GM12878 (cell line): Measurements from ENCODE around the gene AURKA. TPM values are rescaled to one million over a fixed set of nuclear protein-coding genes. Genes with fewer than 3 reads are reported as not detected.

Experiments used
- ATAC-seq: fragments of 200-7000 bp; cut with Tn5 transposase; 3 replicates; pipeline ENCODE4 v1.9.1; 2020; ENCODE audit warnings: mild to moderate bottlenecking, moderate library complexity
- BruUV-seq: library from RNA; stranded (reverse); fragments of 400-500 nt; replicated peaks from 2 replicates; lab custom pipeline; 2021; lab: Mats Ljungman, UMichigan
- CTCF ChIA-PET: fragments of 300-600 bp; sonication (Branson Sonifier 250); formaldehyde crosslinking; extraction: SDS; loops from one replicate; lab custom pipeline; 2021; ENCODE audit warnings: inconsistent platforms; lab: Yijun Ruan, JAX
- POLR2A ChIA-PET: fragments of 350-600 bp; formaldehyde crosslinking; extraction: SDS; loops from one replicate; lab custom pipeline; 2021; ENCODE audit warnings: inconsistent platforms; lab: Charles Lee
- RAD21 ChIA-PET: fragments of 300-600 bp; sonication (Branson Sonifier 250); formaldehyde crosslinking; loops from one replicate; lab custom pipeline; 2023; ENCODE audit warnings: antibody characterized with exemption; ENCODE audit not compliant: unreplicated experiment; lab: Charles Lee
- SMC1A ChIA-PET: fragments of 300-600 bp; sonication (Branson Sonifier 250); formaldehyde crosslinking; loops from one replicate; lab custom pipeline; 2023; ENCODE audit not compliant: unreplicated experiment, uncharacterized antibody; lab: Charles Lee
- DNase-seq: peaks from one replicate; pipeline ENCODE4 v3.0.0-alpha.2; 2011; ENCODE audit warnings: low read depth, low spot score
- FAIRE-seq: peaks from 3 replicates; lab custom pipeline; 2011; peaks lifted over from hg19 to GRCh38; lab: Jason Lieb, UNC
- H2AFZ ChIP-seq: 2 replicates; pipeline ENCODE4 v1.6.0; 2011; ENCODE audit warnings: low read depth, low read length, control low read depth; ENCODE audit not compliant: control insufficient read depth
- H3K27ac ChIP-seq: 2 replicates; pipeline ENCODE4 v1.5.1; 2011; ENCODE audit warnings: control low read depth; ENCODE audit not compliant: control insufficient read depth, insufficient read depth
- H3K27me3 ChIP-seq, 2 experiments: replicated peaks in 1 of 2; 2 replicates each; pipeline versions ENCODE4 v1.6.0 to v1.6.1; 2011; ENCODE audit warnings: low read length in 1 of 2; ENCODE audit not compliant: control insufficient read depth in 2 of 2, insufficient read depth in 2 of 2
- H3K36me3 ChIP-seq, 2 experiments: 2 replicates each; pipeline ENCODE4 v1.5.1; 2011; ENCODE audit warnings: low read length in 1 of 2; ENCODE audit not compliant: control insufficient read depth in 2 of 2, insufficient read depth in 2 of 2
- H3K4me1 ChIP-seq: 2 replicates; pipeline ENCODE4 v1.6.1; 2011; ENCODE audit warnings: mild to moderate bottlenecking, low read length, moderate library complexity, mixed read lengths; ENCODE audit not compliant: control insufficient read depth, insufficient read depth
- H3K4me2 ChIP-seq: 2 replicates; pipeline ENCODE4 v1.6.0; 2011; ENCODE audit warnings: control low read depth; ENCODE audit not compliant: control insufficient read depth, insufficient read depth
- H3K4me3 ChIP-seq: fragments of 200-600 bp; sonication (generic); 2 replicates; pipeline ENCODE4 v1.5.1; 2016
- H3K79me2 ChIP-seq: 2 replicates; pipeline ENCODE4 v1.6.0; 2011; ENCODE audit warnings: low read length; ENCODE audit not compliant: control insufficient read depth, insufficient read depth
- H3K9ac ChIP-seq: 2 replicates; pipeline ENCODE4 v1.8.0; 2011; ENCODE audit warnings: low read length, control low read depth, mixed read lengths; ENCODE audit not compliant: control insufficient read depth, insufficient read depth
- H3K9me3 ChIP-seq: replicated peaks from 3 replicates; pipeline ENCODE4 v1.5.1; 2011; ENCODE audit warnings: mild to moderate bottlenecking, low read length; ENCODE audit not compliant: control insufficient read depth, insufficient read depth
- H4K20me1 ChIP-seq: 2 replicates; pipeline ENCODE4 v1.6.0; 2011; ENCODE audit not compliant: control insufficient read depth, insufficient read depth
- CEBPB ChIP-seq, 2 experiments: fragments of 150-350 bp in 1 of 2; IDR thresholded peaks; 2 replicates each; pipeline ENCODE4 v1.6.1; 2012 to 2014; ENCODE audit warnings: low read depth in 2 of 2, low read length in 2 of 2, borderline replicate concordance in 1 of 2, inconsistent platforms in 1 of 2
- HCFC1 ChIP-seq: fragments of 150-350 bp; IDR thresholded peaks from 2 replicates; pipeline ENCODE4 v1.6.1; 2014; ENCODE audit warnings: low read length
- HDAC2 ChIP-seq: fragments of 200-600 bp; sonication (generic); IDR thresholded peaks from 2 replicates; pipeline ENCODE4 v1.6.1; 2017
- NBN ChIP-seq: fragments of 450-650 bp; IDR thresholded peaks from 2 replicates; pipeline ENCODE4 v1.6.1; 2016
- NFYA ChIP-seq: IDR thresholded peaks from 2 replicates; pipeline ENCODE4 v1.6.1; 2011; ENCODE audit warnings: low read depth, mild to moderate bottlenecking, low read length, improper control_type of control experiment, borderline replicate concordance
- YY1 ChIP-seq: IDR thresholded peaks from 2 replicates; pipeline ENCODE4 v1.6.1; 2011; ENCODE audit warnings: low read depth, mild to moderate bottlenecking, low read length
- WGBS: methylation state at CpG from one replicate; pipeline ENCODE4 v1.1.6; 2016; ENCODE audit warnings: low lambda C conversion rate; ENCODE audit not compliant: insufficient replicate concordance, insufficient coverage; ENCODE audit errors: missing lambda C conversion rate; 5-methylcytosine and 5-hydroxymethylcytosine counted together
- in situ Hi-C: fragments of 300-500 bp; cut with MboI; formaldehyde crosslinking; loops from 9 replicates; pipeline ENCODE4 v1.14.3; 2018; ENCODE audit warnings: mixed read lengths
- intact Hi-C: fragments of 100-400 bp; cut with micrococcal nuclease; formaldehyde crosslinking; loops from one replicate; pipeline ENCODE4 v1.14.2; 2022; ENCODE audit not compliant: unreplicated experiment
- polyA plus RNA-seq, 11 experiments: library from polyadenylated mRNA; depleted of rRNA in 4 of 11; unstranded in 6 of 11; stranded (reverse) in 5 of 11; fragments of >200 nt; fragmentation: Nextera tagmentation in 4 of 11; fragmentation: Illumina TruSeq in 1 of 11; extraction: Ambion mirVana in 4 of 11; extraction: Trizol in 1 of 11; gene quantifications; 1 replicate in 1 of 11; 2 replicates in 10 of 11; pipeline versions ENCODE4 v1.2.1 to v1.2.3, GENCODE V29; 2011 to 2016; ENCODE audit warnings: inconsistent platforms in 2 of 11, missing spikeins in 2 of 11, low read depth in 1 of 11
- total RNA-seq, 4 experiments: library from RNA; depleted of rRNA in 3 of 4; stranded (reverse); fragments of >200 nt in 3 of 4; fragmentation: Illumina TruSeq in 1 of 4; extraction: Trizol in 1 of 4; gene quantifications; 2 replicates each; pipeline versions ENCODE4 v1.2.1 to v1.2.3, GENCODE V29; 2013 to 2021
- TF ChIP-seq, protein P1 (sequence below): fragments of 450-650 bp; IDR thresholded peaks from 2 replicates; pipeline ENCODE4 v1.6.1; 2018; ENCODE audit warnings: borderline replicate concordance, mild to moderate bottlenecking; ENCODE audit not compliant: partially characterized antibody
- TF ChIP-seq, protein P2 (sequence below): fragments of 150-350 bp; IDR thresholded peaks from 2 replicates; pipeline ENCODE4 v1.6.1; 2014; ENCODE audit warnings: mild to moderate bottlenecking, low read depth, low read length
- TF ChIP-seq, protein P3 (sequence below): fragments of 450-650 bp; formaldehyde crosslinking; IDR thresholded peaks from 2 replicates; pipeline ENCODE4 v1.5.0; 2022; ENCODE audit warnings: mild to moderate bottlenecking, missing genetic modification characterization

AURKA gene
- total and polyA plus RNA-seq, 10 of the 15 experiments (the other 5 are each of a cell fraction or from before 2014, with no cell fraction given) = 57.3 to 122 (median 73.4) TPM

- Histone ChIP-seq H4K20me1 (no peaks in the 10 kb centered on the region), H3K36me3 (no peaks in the 10 kb centered on the region), H3K27ac (no peak overlapping the region), H2AFZ (no peak overlapping the region), H3K4me2 (no peak overlapping the region), H3K4me1 (peaks cover 12% of the 10 kb centered on the region), H3K4me3 (no peak overlapping the region), H3K9ac (no peak overlapping the region), H3K9me3 (no peaks in the 10 kb centered on the region), H3K79me2 (no peaks in the 10 kb centered on the region), H3K27me3 (no peaks in the 10 kb centered on the region)
- POLR2A ChIA-PET = no interaction called here
- FAIRE-seq = no peak
- no peak for TF ChIP-seq YY1
- TF ChIP-seq NFYA = no peak
- TF ChIP-seq CEBPB (IDR thresholded peaks at IDR 0.05; ENCODE audit: borderline replicate concordance in 1 of 2, low read depth in 2 of 2, low read length in 2 of 2) = no peak
- TF ChIP-seq, protein P1, sequence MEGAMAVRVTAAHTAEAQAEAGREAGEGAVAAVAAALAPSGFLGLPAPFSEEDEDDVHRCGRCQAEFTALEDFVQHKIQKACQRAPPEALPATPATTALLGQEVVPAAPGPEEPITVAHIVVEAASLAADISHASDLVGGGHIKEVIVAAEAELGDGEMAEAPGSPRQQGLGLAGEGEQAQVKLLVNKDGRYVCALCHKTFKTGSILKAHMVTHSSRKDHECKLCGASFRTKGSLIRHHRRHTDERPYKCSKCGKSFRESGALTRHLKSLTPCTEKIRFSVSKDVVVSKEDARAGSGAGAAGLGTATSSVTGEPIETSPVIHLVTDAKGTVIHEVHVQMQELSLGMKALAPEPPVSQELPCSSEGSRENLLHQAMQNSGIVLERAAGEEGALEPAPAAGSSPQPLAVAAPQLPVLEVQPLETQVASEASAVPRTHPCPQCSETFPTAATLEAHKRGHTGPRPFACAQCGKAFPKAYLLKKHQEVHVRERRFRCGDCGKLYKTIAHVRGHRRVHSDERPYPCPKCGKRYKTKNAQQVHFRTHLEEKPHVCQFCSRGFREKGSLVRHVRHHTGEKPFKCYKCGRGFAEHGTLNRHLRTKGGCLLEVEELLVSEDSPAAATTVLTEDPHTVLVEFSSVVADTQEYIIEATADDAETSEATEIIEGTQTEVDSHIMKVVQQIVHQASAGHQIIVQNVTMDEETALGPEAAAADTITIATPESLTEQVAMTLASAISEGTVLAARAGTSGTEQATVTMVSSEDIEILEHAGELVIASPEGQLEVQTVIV = no peak
- TF ChIP-seq HDAC2 = no peak
- TF ChIP-seq, protein P2, sequence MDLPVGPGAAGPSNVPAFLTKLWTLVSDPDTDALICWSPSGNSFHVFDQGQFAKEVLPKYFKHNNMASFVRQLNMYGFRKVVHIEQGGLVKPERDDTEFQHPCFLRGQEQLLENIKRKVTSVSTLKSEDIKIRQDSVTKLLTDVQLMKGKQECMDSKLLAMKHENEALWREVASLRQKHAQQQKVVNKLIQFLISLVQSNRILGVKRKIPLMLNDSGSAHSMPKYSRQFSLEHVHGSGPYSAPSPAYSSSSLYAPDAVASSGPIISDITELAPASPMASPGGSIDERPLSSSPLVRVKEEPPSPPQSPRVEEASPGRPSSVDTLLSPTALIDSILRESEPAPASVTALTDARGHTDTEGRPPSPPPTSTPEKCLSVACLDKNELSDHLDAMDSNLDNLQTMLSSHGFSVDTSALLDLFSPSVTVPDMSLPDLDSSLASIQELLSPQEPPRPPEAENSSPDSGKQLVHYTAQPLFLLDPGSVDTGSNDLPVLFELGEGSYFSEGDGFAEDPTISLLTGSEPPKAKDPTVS = no peak
- TF ChIP-seq, protein P3, sequence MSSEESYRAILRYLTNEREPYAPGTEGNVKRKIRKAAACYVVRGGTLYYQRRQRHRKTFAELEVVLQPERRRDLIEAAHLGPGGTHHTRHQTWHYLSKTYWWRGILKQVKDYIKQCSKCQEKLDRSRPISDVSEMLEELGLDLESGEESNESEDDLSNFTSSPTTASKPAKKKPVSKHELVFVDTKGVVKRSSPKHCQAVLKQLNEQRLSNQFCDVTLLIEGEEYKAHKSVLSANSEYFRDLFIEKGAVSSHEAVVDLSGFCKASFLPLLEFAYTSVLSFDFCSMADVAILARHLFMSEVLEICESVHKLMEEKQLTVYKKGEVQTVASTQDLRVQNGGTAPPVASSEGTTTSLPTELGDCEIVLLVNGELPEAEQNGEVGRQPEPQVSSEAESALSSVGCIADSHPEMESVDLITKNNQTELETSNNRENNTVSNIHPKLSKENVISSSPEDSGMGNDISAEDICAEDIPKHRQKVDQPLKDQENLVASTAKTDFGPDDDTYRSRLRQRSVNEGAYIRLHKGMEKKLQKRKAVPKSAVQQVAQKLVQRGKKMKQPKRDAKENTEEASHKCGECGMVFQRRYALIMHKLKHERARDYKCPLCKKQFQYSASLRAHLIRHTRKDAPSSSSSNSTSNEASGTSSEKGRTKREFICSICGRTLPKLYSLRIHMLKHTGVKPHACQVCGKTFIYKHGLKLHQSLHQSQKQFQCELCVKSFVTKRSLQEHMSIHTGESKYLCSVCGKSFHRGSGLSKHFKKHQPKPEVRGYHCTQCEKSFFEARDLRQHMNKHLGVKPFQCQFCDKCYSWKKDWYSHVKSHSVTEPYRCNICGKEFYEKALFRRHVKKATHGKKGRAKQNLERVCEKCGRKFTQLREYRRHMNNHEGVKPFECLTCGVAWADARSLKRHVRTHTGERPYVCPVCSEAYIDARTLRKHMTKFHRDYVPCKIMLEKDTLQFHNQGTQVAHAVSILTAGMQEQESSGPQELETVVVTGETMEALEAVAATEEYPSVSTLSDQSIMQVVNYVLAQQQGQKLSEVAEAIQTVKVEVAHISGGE = no peak
- no peak for TF ChIP-seq HCFC1
- no peak for TF ChIP-seq NBN
- in situ Hi-C loops (no loop called here), intact Hi-C loops (no loop called here)
- CTCF ChIA-PET = interaction anchor here (1.1 to 1.3 kb wide), 2 partner anchors 12 to 89 kb away, joined by 3 read pairs; no protein-coding TSS in a partner anchor
- DNase-seq = no peak
- RAD21 ChIA-PET = no interaction called here
- SMC1A ChIA-PET = interaction anchor here (0.7 to 2.0 kb wide), 4 partner anchors 9 to 22 kb away, joined by 3 to 6 read pairs (median 4); partner anchors contain the start of gene CASS4
- WGBS = 62% methylated on average over 4 of the region's 4 CpGs
- 0 out of 3 replicates have a peak, but pooled peaks have one; percentile 26 for ATAC-seq
- BruUV-seq = no TSS peak
Measured at GRCh38 chr20:56427797-56428196, 35.8 kb upstream of the AURKA start.
